OCI-LY1 (cell line): ENCODE data around the gene ROBO1.

Experiments
- H2AFZ ChIP-seq: fragments of 200-600 bp; sonication (generic), shearing (Covaris generic); 2 replicates; pipeline ENCODE4 v1.6.0; 2014; ENCODE audit warnings: antibody characterized with exemption, mild to moderate bottlenecking, low read length
- H3F3A ChIP-seq: fragments of 200-600 bp; sonication (generic), shearing (Covaris generic); 2 replicates; pipeline ENCODE4 v1.6.0; 2014; ENCODE audit warnings: mild to moderate bottlenecking, antibody characterized with exemption, low read length, moderate library complexity; ENCODE audit not compliant: insufficient read depth
- H3K27ac ChIP-seq: fragments of 200-600 bp; sonication (generic); 2 replicates; pipeline ENCODE4 v1.5.1; 2014; ENCODE audit warnings: low read length, mixed run types, mild to moderate bottlenecking, low read depth; ENCODE audit not compliant: poor library complexity, severe bottlenecking
- H3K27me3 ChIP-seq: fragments of 200-600 bp; sonication (generic); 2 replicates; pipeline ENCODE4 v1.6.0; 2014; ENCODE audit warnings: antibody characterized with exemption, mild to moderate bottlenecking, low read length, moderate library complexity; ENCODE audit not compliant: insufficient read depth
- H3K36me3 ChIP-seq: fragments of 200-600 bp; sonication (generic); 2 replicates; pipeline ENCODE4 v1.6.1; 2014; ENCODE audit warnings: mild to moderate bottlenecking, antibody characterized with exemption, low read length, moderate library complexity, mixed read lengths; ENCODE audit not compliant: insufficient read depth
- H3K4me1 ChIP-seq: fragments of 200-600 bp; sonication (generic); 2 replicates; pipeline ENCODE4 v1.5.1; 2014; ENCODE audit warnings: mild to moderate bottlenecking, low read length, moderate library complexity; ENCODE audit not compliant: insufficient read depth, severe bottlenecking
- H3K4me2 ChIP-seq: fragments of 200-600 bp; sonication (generic), shearing (Covaris generic); 2 replicates; pipeline ENCODE4 v1.6.1; 2014; ENCODE audit warnings: low read length
- H3K4me3 ChIP-seq: fragments of 200-600 bp; sonication (generic); 2 replicates; pipeline ENCODE4 v1.5.1; 2014; ENCODE audit warnings: low read length, low read depth, mild to moderate bottlenecking, mixed read lengths; ENCODE audit not compliant: poor library complexity, severe bottlenecking
- H3K79me2 ChIP-seq: fragments of 200-600 bp; shearing (Covaris generic); 2 replicates; pipeline ENCODE4 v1.6.1; 2016; ENCODE audit warnings: mixed run types, low read length, mixed read lengths; ENCODE audit not compliant: insufficient read depth
- H3K9ac ChIP-seq: fragments of 200-600 bp; sonication (generic), shearing (Covaris generic); 2 replicates; pipeline ENCODE4 v1.6.1; 2014; ENCODE audit warnings: mild to moderate bottlenecking, low read length, mixed read lengths
- H3K9me2 ChIP-seq: fragments of 200-600 bp; sonication (generic), shearing (Covaris generic); 2 replicates; pipeline ENCODE4 v1.6.1; 2014; ENCODE audit warnings: low read depth, mild to moderate bottlenecking, low read length, mixed read lengths
- H3K9me3 ChIP-seq: fragments of 200-600 bp; shearing (Covaris generic); 2 replicates; pipeline ENCODE4 v1.6.1; 2014; ENCODE audit warnings: low read length, mixed read lengths
- H4K20me1 ChIP-seq: fragments of 200-600 bp; sonication (generic), shearing (Covaris generic); 2 replicates; pipeline ENCODE4 v1.6.0; 2016; ENCODE audit warnings: mild to moderate bottlenecking, low read length; ENCODE audit not compliant: insufficient read depth
- EZH2 ChIP-seq: fragments of 200-600 bp; sonication (generic), shearing (Covaris generic); IDR thresholded peaks from 2 replicates; pipeline ENCODE4 v1.8.0; 2017; ENCODE audit warnings: borderline replicate concordance, mixed run types, mild to moderate bottlenecking, antibody characterized with exemption, low read length, moderate library complexity, mixed read lengths
- TF ChIP-seq, protein P1 (sequence below): fragments of 200-600 bp; sonication (generic), shearing (Covaris generic); IDR thresholded peaks from 2 replicates; pipeline ENCODE4 v1.5.1; 2017; ENCODE audit warnings: mild to moderate bottlenecking, antibody characterized with exemption, low read length, moderate library complexity, mixed read lengths

ROBO1 gene

DNA sequence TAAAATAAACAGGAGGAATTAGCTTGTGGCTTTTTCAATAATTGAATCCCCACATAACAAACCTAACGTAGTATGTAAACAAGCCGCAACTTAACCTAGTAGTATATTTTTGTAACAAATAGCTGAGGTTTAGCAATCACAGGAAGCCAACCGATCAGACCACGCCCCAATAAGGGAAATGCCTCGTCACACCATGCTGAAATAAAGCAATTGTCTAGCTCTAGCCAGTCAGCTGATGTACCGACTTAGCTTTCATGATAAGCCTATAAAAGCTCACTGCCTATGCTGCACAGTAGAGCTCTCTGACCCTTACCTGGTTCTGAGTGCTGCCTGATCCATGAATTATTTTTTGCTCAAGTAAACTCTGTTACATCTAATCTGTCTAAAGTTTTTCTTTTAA, 208.9 kb downstream of the ROBO1 start:
- H3K27me3 ChIP-seq, result no peaks in the 10 kb centered on the region
- no peak overlapping the region for H3K9ac ChIP-seq
- H3K9me2 ChIP-seq, result no peaks in the 10 kb centered on the region
- H3K4me1 ChIP-seq, result no peaks in the 10 kb centered on the region
- no peaks in the 10 kb centered on the region for H3K36me3 ChIP-seq
- no peak overlapping the region for H3K4me2 ChIP-seq
- TF ChIP-seq EZH2, result no peak
- TF ChIP-seq, protein P1, sequence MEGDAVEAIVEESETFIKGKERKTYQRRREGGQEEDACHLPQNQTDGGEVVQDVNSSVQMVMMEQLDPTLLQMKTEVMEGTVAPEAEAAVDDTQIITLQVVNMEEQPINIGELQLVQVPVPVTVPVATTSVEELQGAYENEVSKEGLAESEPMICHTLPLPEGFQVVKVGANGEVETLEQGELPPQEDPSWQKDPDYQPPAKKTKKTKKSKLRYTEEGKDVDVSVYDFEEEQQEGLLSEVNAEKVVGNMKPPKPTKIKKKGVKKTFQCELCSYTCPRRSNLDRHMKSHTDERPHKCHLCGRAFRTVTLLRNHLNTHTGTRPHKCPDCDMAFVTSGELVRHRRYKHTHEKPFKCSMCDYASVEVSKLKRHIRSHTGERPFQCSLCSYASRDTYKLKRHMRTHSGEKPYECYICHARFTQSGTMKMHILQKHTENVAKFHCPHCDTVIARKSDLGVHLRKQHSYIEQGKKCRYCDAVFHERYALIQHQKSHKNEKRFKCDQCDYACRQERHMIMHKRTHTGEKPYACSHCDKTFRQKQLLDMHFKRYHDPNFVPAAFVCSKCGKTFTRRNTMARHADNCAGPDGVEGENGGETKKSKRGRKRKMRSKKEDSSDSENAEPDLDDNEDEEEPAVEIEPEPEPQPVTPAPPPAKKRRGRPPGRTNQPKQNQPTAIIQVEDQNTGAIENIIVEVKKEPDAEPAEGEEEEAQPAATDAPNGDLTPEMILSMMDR, result no peak
- no peaks in the 10 kb centered on the region for H3F3A ChIP-seq
- no peaks in the 10 kb centered on the region for H3K79me2 ChIP-seq
- H3K4me3 ChIP-seq, result no peak overlapping the region
- H3K27ac ChIP-seq, result no peak overlapping the region
- H3K9me3 ChIP-seq, result no peaks in the 10 kb centered on the region
- no peak overlapping the region for H2AFZ ChIP-seq
- H4K20me1 ChIP-seq, result no peaks in the 10 kb centered on the region

DNA sequence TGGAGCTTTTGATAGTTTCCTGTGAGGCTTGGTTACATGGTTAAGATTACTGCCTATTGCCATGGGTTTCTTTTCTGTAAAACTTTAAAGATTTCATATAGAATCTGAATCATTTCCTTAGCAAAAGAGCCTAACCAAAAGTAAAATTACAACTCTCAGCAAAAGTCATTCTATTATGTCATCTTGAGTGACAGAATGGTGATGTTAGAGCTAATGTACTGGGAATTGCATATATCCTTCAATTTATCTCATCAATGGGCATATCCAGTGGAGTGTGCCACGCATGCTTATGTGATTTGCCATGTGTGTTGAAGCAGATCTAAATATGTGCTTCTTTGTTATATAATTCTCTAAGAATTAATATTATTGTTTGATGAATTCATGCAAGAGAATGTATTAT, 212.1 kb downstream of the ROBO1 start:
- H3K9me2 ChIP-seq, result no peaks in the 10 kb centered on the region
- H3K9ac ChIP-seq, result no peak overlapping the region
- no peaks in the 10 kb centered on the region for H3K79me2 ChIP-seq
- no peak overlapping the region for H2AFZ ChIP-seq
- no peak overlapping the region for H3K27ac ChIP-seq
- H3F3A ChIP-seq, result no peaks in the 10 kb centered on the region
- no peaks in the 10 kb centered on the region for H4K20me1 ChIP-seq
- H3K4me1 ChIP-seq, result no peaks in the 10 kb centered on the region
- no peaks in the 10 kb centered on the region for H3K36me3 ChIP-seq
- TF ChIP-seq, protein P1, result no peak
- TF ChIP-seq EZH2, result no peak
- no peaks in the 10 kb centered on the region for H3K27me3 ChIP-seq
- no peak overlapping the region for H3K4me3 ChIP-seq
- H3K4me2 ChIP-seq, result no peak overlapping the region
- H3K9me3 ChIP-seq, result no peaks in the 10 kb centered on the region

DNA sequence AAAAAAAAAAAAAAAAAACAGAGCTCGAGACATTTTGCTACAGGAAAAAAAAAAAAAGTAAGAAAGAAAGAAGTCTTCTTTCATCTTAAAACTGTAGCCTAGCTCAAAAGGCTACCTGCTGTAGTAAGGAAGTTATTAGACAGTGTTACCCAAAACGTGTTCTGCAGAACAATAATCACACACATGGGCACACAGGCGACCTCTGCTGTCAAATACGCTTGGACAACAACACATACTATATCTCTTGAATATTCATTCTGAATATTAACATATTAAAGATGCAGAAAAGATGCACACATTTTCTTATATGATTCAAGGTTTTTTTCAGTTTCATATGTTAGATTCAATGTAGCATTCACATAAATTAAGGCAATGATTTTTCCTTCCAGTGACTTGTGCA, 215.8 kb downstream of the ROBO1 start:
- Histone ChIP-seq H3K36me3 (no peaks in the 10 kb centered on the region), H3K27ac (no peak overlapping the region), H4K20me1 (no peaks in the 10 kb centered on the region), H2AFZ (no peak overlapping the region), H3K4me2 (no peak overlapping the region), H3K79me2 (no peaks in the 10 kb centered on the region), H3K9ac (no peak overlapping the region), H3F3A (no peaks in the 10 kb centered on the region), H3K4me1 (no peaks in the 10 kb centered on the region), H3K9me2 (no peaks in the 10 kb centered on the region), H3K27me3 (no peaks in the 10 kb centered on the region), H3K4me3 (no peak overlapping the region), H3K9me3 (no peaks in the 10 kb centered on the region)
- TF ChIP-seq, protein P1, result no peak
- TF ChIP-seq EZH2, result no peak
